ENCODE data around the gene VWA5A. TPM values are rescaled to one million over a fixed set of nuclear protein-coding genes. Genes with fewer than 3 reads are reported as not detected.

Gene VWA5A
- total and polyA plus RNA-seq, 9 of the 15 experiments (the other 6 are each of a cell fraction or from before 2014, with no cell fraction given) = 4.6 to 19.7 (median 6.9) TPM

GRCh38 chr11:124069429-124070401, 45.5 kb upstream of the VWA5A start (continued):
- no peak for TF ChIP-seq USF1 (CRISPR knock-in tag; IDR thresholded peaks at IDR 0.05)
- TF ChIP-seq BACH1 (tag; IDR thresholded peaks at IDR 0.05) = no peak
- no peak for TF ChIP-seq PTRF (tag; IDR thresholded peaks at IDR 0.05)
- TF ChIP-seq HMG20B (CRISPR knock-in tag; IDR thresholded peaks at IDR 0.05) = no peak
- no peak for TF ChIP-seq ZNF785 (CRISPR knock-in tag; IDR thresholded peaks at IDR 0.05)
- no peak for TF ChIP-seq HNRNPH1 (optimal IDR thresholded peaks at IDR 0.05; ENCODE audit: low read depth, low read length)
- no peak for TF ChIP-seq PRPF4 (IDR thresholded peaks at IDR 0.05; ENCODE audit: insufficient read depth, low read depth, low read length, poor library complexity, severe bottlenecking)
- TF ChIP-seq SAP30 (IDR thresholded peaks at IDR 0.05; ENCODE audit: borderline replicate concordance, insufficient read depth, low read depth, low read length, poor library complexity, severe bottlenecking) = no peak
- TF ChIP-seq CBX5 (IDR thresholded peaks at IDR 0.05; ENCODE audit: borderline replicate concordance, low read depth) = no peak
- TF ChIP-seq XRCC5 (IDR thresholded peaks at IDR 0.05; ENCODE audit: low read depth, low read length) = peak; percentile 75; the same call in 1 of the 2 replicates
- TF ChIP-seq VEZF1 (CRISPR knock-in tag; IDR thresholded peaks at IDR 0.05) = peak; percentile 43; the same call in 1 of the 2 replicates
- TF ChIP-seq ZNF133 (CRISPR knock-in tag; IDR thresholded peaks at IDR 0.05) = no peak
- no peak for TF ChIP-seq ZNF407 (IDR thresholded peaks at IDR 0.05; ENCODE audit: low read depth)
- no peak for TF ChIP-seq POLR3G (IDR thresholded peaks at IDR 0.05; ENCODE audit: extremely low read depth, insufficient read length, insufficient replicate concordance)

All from K562 (cell line).